ENCODE data around the gene TEPSIN.

The TEPSIN gene

GRCh38 chr17:81197409-81197795 is 41.5 kb downstream of the TEPSIN start:
- no peak for DNase-seq (ENCODE audit: low spot score)

- no peak for DNase-seq (ENCODE audit: low spot score)
Observed at GRCh38 chr17:81196505-81197408, 42.1 kb downstream of the TEPSIN start.

GRCh38 chr17:81195941-81196495 is 42.8 kb downstream of the TEPSIN start:
- DNase-seq (ENCODE audit: low spot score): no peak

- DNase-seq (ENCODE audit: low spot score): no peak
Observed at GRCh38 chr17:81194941-81195901, 43.6 kb downstream of the TEPSIN start.

GRCh38 chr17:81194225-81194760 is 44.6 kb downstream of the TEPSIN start:
- DNase-seq (ENCODE audit: low spot score): no peak

GRCh38 chr17:81193470-81194224 is 45.2 kb downstream of the TEPSIN start:
- no peak for DNase-seq (ENCODE audit: low spot score)

GRCh38 chr17:81193051-81193410 is 45.8 kb downstream of the TEPSIN start:
- DNase-seq (ENCODE audit: low spot score): no peak

- no peak for DNase-seq (ENCODE audit: low spot score)
Observed at GRCh38 chr17:81192386-81193050, 46.3 kb downstream of the TEPSIN start.

GRCh38 chr17:81191646-81192045 is 47.2 kb downstream of the TEPSIN start:
- DNase-seq (ENCODE audit: low spot score): no peak

- no peak for DNase-seq (ENCODE audit: low spot score)
Observed at GRCh38 chr17:81191116-81191515, 47.7 kb downstream of the TEPSIN start.

- DNase-seq (ENCODE audit: low spot score): no peak
Observed at GRCh38 chr17:81190591-81190990, 48.3 kb downstream of the TEPSIN start.

- no peak for DNase-seq (ENCODE audit: low spot score)
Observed at GRCh38 chr17:81189670-81190530, 49.0 kb downstream of the TEPSIN start.

GRCh38 chr17:81189016-81189415 is 49.8 kb downstream of the TEPSIN start:
- no peak for DNase-seq (ENCODE audit: low spot score)

GRCh38 chr17:81188491-81188840 is 50.4 kb downstream of the TEPSIN start:
- no peak for DNase-seq (ENCODE audit: low spot score)

GRCh38 chr17:81187586-81188490 is 51.0 kb downstream of the TEPSIN start:
- no peak for DNase-seq (ENCODE audit: low spot score)

GRCh38 chr17:81187120-81187519 is 51.7 kb downstream of the TEPSIN start:
- DNase-seq (ENCODE audit: low spot score): no peak

- no peak for DNase-seq (ENCODE audit: low spot score)
Observed at GRCh38 chr17:81186203-81186602, 52.7 kb downstream of the TEPSIN start.

GRCh38 chr17:81184555-81184954 is 54.3 kb downstream of the TEPSIN start:
- no peak for DNase-seq (ENCODE audit: low spot score)

- DNase-seq (ENCODE audit: low spot score): no peak
Observed at GRCh38 chr17:81183807-81184206, 55.0 kb downstream of the TEPSIN start.
